H1 (cell line): ENCODE measurements around the gene NAA60. TPM values are rescaled to one million over a fixed set of nuclear protein-coding genes. Genes with fewer than 3 reads are reported as not detected.

Source experiments
- CTCF ChIA-PET: fragments of 300-600 bp; sonication (Branson Sonifier 250); formaldehyde crosslinking; loops from one replicate; lab custom pipeline; 2021; ENCODE audit not compliant: partially characterized antibody; lab: Charles Lee
- POLR2A ChIA-PET: fragments of 300-600 bp; sonication (Branson Sonifier 250); formaldehyde crosslinking; loops from one replicate; lab custom pipeline; 2021; ENCODE audit warnings: inconsistent platforms; ENCODE audit not compliant: partially characterized antibody; lab: Charles Lee
- DNase-seq, 2 experiments: peaks; one replicate each; pipeline versions ENCODE4 v3.0.0 to v3.0.0-alpha.2; 2010 to 2022; ENCODE audit warnings: low spot score in 2 of 2, low read depth in 1 of 2, mixed read lengths in 1 of 2
- FAIRE-seq: peaks from 2 replicates; lab custom pipeline; 2011; peaks lifted over from hg19 to GRCh38; lab: Jason Lieb, UNC
- H2AFZ ChIP-seq: 2 replicates; pipeline ENCODE4 v1.8.1; 2012; ENCODE audit warnings: low read length, inconsistent platforms
- H2AK5ac ChIP-seq: 2 replicates; pipeline ENCODE4 v1.6.1; 2013; ENCODE audit warnings: low read depth, low read length
- H2BK120ac ChIP-seq: replicated peaks from 2 replicates; pipeline ENCODE3; 2013; ENCODE audit warnings: low read depth, low read length, inconsistent platforms
- H2BK12ac ChIP-seq: 2 replicates; pipeline ENCODE4 v1.6.1; 2013; ENCODE audit warnings: low read depth, low read length
- H2BK15ac ChIP-seq: 2 replicates; pipeline ENCODE4 v1.6.1; 2013; ENCODE audit warnings: low read length
- H2BK20ac ChIP-seq: 2 replicates; pipeline ENCODE4 v1.6.1; 2013; ENCODE audit warnings: low read length
- H2BK5ac ChIP-seq: 2 replicates; pipeline ENCODE4 v1.6.1; 2013; ENCODE audit warnings: low read depth, low read length
- H3K14ac ChIP-seq: 2 replicates; pipeline ENCODE4 v1.6.1; 2013; ENCODE audit warnings: inconsistent platforms; ENCODE audit not compliant: insufficient read length
- H3K18ac ChIP-seq: 2 replicates; pipeline ENCODE4 v1.6.1; 2013; ENCODE audit warnings: low read length; ENCODE audit errors: extremely low read depth
- H3K23ac ChIP-seq: 2 replicates; pipeline ENCODE4 v1.6.1; 2013; ENCODE audit warnings: inconsistent platforms; ENCODE audit not compliant: insufficient read length
- H3K23me2 ChIP-seq: 2 replicates; pipeline ENCODE4 v1.6.1; 2013; ENCODE audit warnings: low read depth, low read length
- H3K27ac ChIP-seq: 2 replicates; pipeline ENCODE4 v1.6.1; 2011; ENCODE audit warnings: low read depth, low read length, inconsistent platforms
- H3K27me3 ChIP-seq, 4 experiments: replicated peaks in 1 of 4; 1 replicate in 1 of 4; 2 replicates in 3 of 4; pipeline versions ENCODE4 v1.6.1 to v1.8.1; 2011 to 2013; ENCODE audit warnings: low read length in 3 of 4, mild to moderate bottlenecking in 3 of 4, inconsistent platforms in 2 of 4, mixed read lengths in 2 of 4, moderate library complexity in 1 of 4; ENCODE audit not compliant: control insufficient read depth in 3 of 4, insufficient read depth in 3 of 4; ENCODE audit errors: extremely low read depth in 1 of 4
- H3K36me3 ChIP-seq, 4 experiments: 2 replicates each; pipeline versions ENCODE4 v1.6.1 to v1.8.1; 2011 to 2013; ENCODE audit warnings: mild to moderate bottlenecking in 4 of 4, low read length in 3 of 4, moderate library complexity in 2 of 4, control low read depth in 1 of 4, inconsistent platforms in 1 of 4; ENCODE audit not compliant: insufficient read depth in 4 of 4, control insufficient read depth in 2 of 4
- H3K4ac ChIP-seq: replicated peaks from 2 replicates; pipeline ENCODE3; 2013; ENCODE audit warnings: low read length, low read depth, mixed read lengths, inconsistent platforms; ENCODE audit not compliant: insufficient read length
- H3K4me1 ChIP-seq, 4 experiments: replicated peaks in 1 of 4; 1 replicate in 1 of 4; 2 replicates in 3 of 4; pipeline versions ENCODE4 v1.6.1 to v1.8.1; 2011 to 2013; ENCODE audit warnings: low read length in 3 of 4, inconsistent platforms in 2 of 4, mixed read lengths in 1 of 4; ENCODE audit not compliant: insufficient read depth in 4 of 4, control insufficient read depth in 3 of 4
- H3K4me2 ChIP-seq, 2 experiments: 2 replicates each; pipeline versions ENCODE4 v1.6.1 to v1.8.1; 2011 to 2013; ENCODE audit warnings: low read depth in 2 of 2, low read length in 2 of 2, control low read depth in 1 of 2, inconsistent platforms in 1 of 2, mild to moderate bottlenecking in 1 of 2; ENCODE audit not compliant: insufficient read depth in 1 of 2
- H3K4me3 ChIP-seq, 4 experiments: fragments of 200-600, 300-600 bp in 1 of 4; sonication (generic), shearing (Covaris generic), sonication (Bioruptor Twin) in 1 of 4; 2 replicates each; pipeline versions ENCODE4 v1.5.1 to v1.8.1; 2011 to 2016; ENCODE audit warnings: low read length in 4 of 4, low read depth in 3 of 4, control low read depth in 2 of 4, inconsistent platforms in 2 of 4, mild to moderate bottlenecking in 2 of 4, mixed read lengths in 1 of 4, moderate library complexity in 1 of 4; ENCODE audit not compliant: insufficient read depth in 2 of 4; ENCODE audit errors: extremely low read depth in 1 of 4
- H3K56ac ChIP-seq: replicated peaks from 2 replicates; pipeline ENCODE3; 2013; ENCODE audit warnings: low read depth, mild to moderate bottlenecking, mixed read lengths, low read length, inconsistent platforms; ENCODE audit not compliant: insufficient read length
- H3K79me1 ChIP-seq: 2 replicates; pipeline ENCODE4 v1.6.1; 2013; ENCODE audit warnings: low read depth, low read length, control low read depth
- H3K79me2 ChIP-seq, 2 experiments: 2 replicates each; pipeline versions ENCODE4 v1.6.1 to v1.8.1; 2012 to 2013; ENCODE audit warnings: low read length in 2 of 2, mild to moderate bottlenecking in 2 of 2, inconsistent platforms in 1 of 2; ENCODE audit not compliant: insufficient read depth in 2 of 2, control insufficient read depth in 1 of 2
- H3K9ac ChIP-seq, 4 experiments: replicated peaks in 1 of 4; 1 replicate in 1 of 4; 2 replicates in 3 of 4; pipeline versions ENCODE4 v1.6.1 to v1.8.1; 2011 to 2013; ENCODE audit warnings: low read depth in 3 of 4, low read length in 3 of 4, control low read depth in 2 of 4, mild to moderate bottlenecking in 2 of 4, moderate library complexity in 2 of 4, inconsistent platforms in 1 of 4; ENCODE audit errors: extremely low read depth in 1 of 4
- H3K9me3 ChIP-seq, 2 experiments: 2 replicates each; pipeline versions ENCODE4 v1.6.1 to v1.8.1; 2012 to 2013; ENCODE audit warnings: mild to moderate bottlenecking in 2 of 2, moderate library complexity in 2 of 2, control low read depth in 1 of 2, inconsistent platforms in 1 of 2, low read depth in 1 of 2, low read length in 1 of 2, mixed read lengths in 1 of 2; ENCODE audit not compliant: insufficient read depth in 2 of 2
- H4K20me1 ChIP-seq, 2 experiments: replicated peaks in 1 of 2; 2 replicates each; pipeline versions ENCODE3 to v1.8.1; 2011 to 2013; ENCODE audit warnings: inconsistent platforms in 2 of 2, low read length in 2 of 2, mild to moderate bottlenecking in 1 of 2; ENCODE audit not compliant: insufficient read depth in 2 of 2, control insufficient read depth in 1 of 2
- H4K5ac ChIP-seq: 2 replicates; pipeline ENCODE4 v1.6.1; 2013; ENCODE audit warnings: low read length, low read depth, mixed read lengths, inconsistent platforms; ENCODE audit not compliant: insufficient read length
- H4K8ac ChIP-seq: 2 replicates; pipeline ENCODE4 v1.8.0; 2013; ENCODE audit warnings: mild to moderate bottlenecking, moderate library complexity, low read length, inconsistent platforms; ENCODE audit not compliant: insufficient read depth; ENCODE audit errors: extremely low read depth
- H4K91ac ChIP-seq: replicated peaks from 2 replicates; pipeline ENCODE3; 2013; ENCODE audit warnings: low read length, mixed read lengths, inconsistent platforms; ENCODE audit not compliant: insufficient read length
- ASH2L ChIP-seq: fragments of 200-600, 300-600 bp; sonication (generic); IDR thresholded peaks from one replicate; pipeline ENCODE4 v1.7.1; 2017; ENCODE audit warnings: low read length
- CHD2 ChIP-seq: IDR thresholded peaks from 2 replicates; pipeline ENCODE4 v1.6.1; 2012; ENCODE audit warnings: low read length, improper control_type of control experiment
- EGR1 ChIP-seq: IDR thresholded peaks from 2 replicates; pipeline ENCODE4 v1.6.1; 2011; ENCODE audit warnings: low read depth, low read length, borderline replicate concordance
- HDAC6 ChIP-seq: IDR thresholded peaks from one replicate; pipeline ENCODE4 v1.7.1; 2012; ENCODE audit warnings: low read depth, mild to moderate bottlenecking, inconsistent platforms, low read length, moderate library complexity
- PHF8 ChIP-seq: fragments of 200-600 bp; sonication (generic); conservative IDR thresholded peaks from 2 replicates; pipeline ENCODE4 v1.7.1; 2012; ENCODE audit warnings: low read depth, mild to moderate bottlenecking, inconsistent platforms, low read length, moderate library complexity
- RBBP5 ChIP-seq: IDR thresholded peaks from 2 replicates; pipeline ENCODE4 v1.7.1; 2012; ENCODE audit warnings: low read depth, mild to moderate bottlenecking, inconsistent platforms, low read length, moderate library complexity, borderline replicate concordance
- SIX5 ChIP-seq: IDR thresholded peaks from 2 replicates; pipeline ENCODE4 v1.6.1; 2011; ENCODE audit warnings: mild to moderate bottlenecking, low read depth, low read length
- SUZ12 ChIP-seq: fragments of 200-600 bp; sonication (generic); IDR thresholded peaks from 2 replicates; pipeline ENCODE4 v1.6.1; 2012; ENCODE audit warnings: mild to moderate bottlenecking, inconsistent platforms, low read length, moderate library complexity, mixed read lengths
- WGBS, 2 experiments: shearing (Covaris generic) in 1 of 2; methylation state at CpG; one replicate each; pipeline versions ENCODE4 v1.1.6 to v1.1.7; 2013 to 2015; ENCODE audit warnings: low lambda C conversion rate in 2 of 2, mixed read lengths in 2 of 2, inconsistent platforms in 1 of 2, low coverage in 1 of 2, missing lambda C conversion rate in 1 of 2; ENCODE audit not compliant: insufficient replicate concordance in 2 of 2, insufficient coverage in 1 of 2, insufficient read length in 1 of 2; ENCODE audit errors: extremely low coverage in 1 of 2, missing lambda C conversion rate in 1 of 2; 5-methylcytosine and 5-hydroxymethylcytosine counted together
- polyA plus RNA-seq, 7 experiments: library from polyadenylated mRNA; depleted of rRNA in 3 of 7; stranded (reverse) in 5 of 7; unstranded in 2 of 7; fragments of >200 nt in 5 of 7; fragments of 200-250 nt in 2 of 7; gene quantifications; 1 replicate in 5 of 7; 2 replicates in 1 of 7; 4 replicates in 1 of 7; pipeline versions ENCODE4 v1.2.1 to v1.2.3, GENCODE V29; 2011 to 2013; ENCODE audit warnings: missing spikeins in 2 of 7, mixed read lengths in 2 of 7
- total RNA-seq: library from RNA; stranded (reverse); fragmentation: NEBNext Ultra II Directional; extraction: Animal tissue kit (Norgen Biotek cat#: 25700); gene quantifications from 2 replicates; pipeline ENCODE4 v1.2.1, GENCODE V29; 2021

NAA60 gene
- total and polyA plus RNA-seq, 2 of the 8 experiments (the other 6 are each of a cell fraction or from before 2014, with no cell fraction given): 34.1 to 47.6 TPM

GRCh38 chr16:3536271-3536731, 92.8 kb downstream of the NAA60 start:
- Histone ChIP-seq H3K27ac (no peak overlapping the region), H3K79me2 (no peaks in the 10 kb centered on the region), H3K4me1 (no peaks in the 10 kb centered on the region), H4K91ac (no peak overlapping the region), H2BK20ac (no peak overlapping the region), H4K5ac (no peak overlapping the region), H4K8ac (no peak overlapping the region), H3K9ac (no peak overlapping the region), H2AFZ (no peak overlapping the region), H3K79me1 (no peaks in the 10 kb centered on the region), H3K36me3 (peaks cover 0 to 3% (median 0%) of the 10 kb centered on the region in 4 experiments; a peak in 1 of 8 replicates), H3K4me3 (no peak overlapping the region), H3K18ac (no peak overlapping the region), H2BK120ac (no peak overlapping the region), H2BK12ac (no peak overlapping the region), H3K23ac (no peak overlapping the region), H3K9me3 (no peaks in the 10 kb centered on the region), H3K14ac (no peak overlapping the region), H3K27me3 (no peaks in the 10 kb centered on the region), H3K23me2 (no peaks in the 10 kb centered on the region), H2BK5ac (no peak overlapping the region), H3K4me2 (no peak overlapping the region), H2AK5ac (no peak overlapping the region), H2BK15ac (no peak overlapping the region), H3K56ac (no peak overlapping the region), H4K20me1 (no peaks in the 10 kb centered on the region), H3K4ac (no peak overlapping the region)
- CTCF ChIA-PET: interaction anchor here (0.6 to 1.4 kb wide), 5 partner anchors 10 to 138 kb away, joined by 3 to 4 read pairs (median 3); no protein-coding TSS in a partner anchor
- no peak for TF ChIP-seq SUZ12
- no peak for TF ChIP-seq HDAC6
- TF ChIP-seq PHF8: no peak
- no peak for TF ChIP-seq CHD2
- no peak for TF ChIP-seq SIX5
- TF ChIP-seq RBBP5: no peak
- TF ChIP-seq ASH2L: no peak
- TF ChIP-seq EGR1: no peak
- DNase-seq: no peak
- POLR2A ChIA-PET: interaction anchor here (1.6 kb wide), 1 partner anchor 9 kb away, joined by 3 read pairs; no protein-coding TSS in a partner anchor
- FAIRE-seq: no peak
- 88% methylated on average over 3 of the region's 3 CpGs; no CpG with 5 or more reads in 1 of the 2 experiments for WGBS, 2 experiments
